ENCODE data around the gene SKP1.

DNA sequence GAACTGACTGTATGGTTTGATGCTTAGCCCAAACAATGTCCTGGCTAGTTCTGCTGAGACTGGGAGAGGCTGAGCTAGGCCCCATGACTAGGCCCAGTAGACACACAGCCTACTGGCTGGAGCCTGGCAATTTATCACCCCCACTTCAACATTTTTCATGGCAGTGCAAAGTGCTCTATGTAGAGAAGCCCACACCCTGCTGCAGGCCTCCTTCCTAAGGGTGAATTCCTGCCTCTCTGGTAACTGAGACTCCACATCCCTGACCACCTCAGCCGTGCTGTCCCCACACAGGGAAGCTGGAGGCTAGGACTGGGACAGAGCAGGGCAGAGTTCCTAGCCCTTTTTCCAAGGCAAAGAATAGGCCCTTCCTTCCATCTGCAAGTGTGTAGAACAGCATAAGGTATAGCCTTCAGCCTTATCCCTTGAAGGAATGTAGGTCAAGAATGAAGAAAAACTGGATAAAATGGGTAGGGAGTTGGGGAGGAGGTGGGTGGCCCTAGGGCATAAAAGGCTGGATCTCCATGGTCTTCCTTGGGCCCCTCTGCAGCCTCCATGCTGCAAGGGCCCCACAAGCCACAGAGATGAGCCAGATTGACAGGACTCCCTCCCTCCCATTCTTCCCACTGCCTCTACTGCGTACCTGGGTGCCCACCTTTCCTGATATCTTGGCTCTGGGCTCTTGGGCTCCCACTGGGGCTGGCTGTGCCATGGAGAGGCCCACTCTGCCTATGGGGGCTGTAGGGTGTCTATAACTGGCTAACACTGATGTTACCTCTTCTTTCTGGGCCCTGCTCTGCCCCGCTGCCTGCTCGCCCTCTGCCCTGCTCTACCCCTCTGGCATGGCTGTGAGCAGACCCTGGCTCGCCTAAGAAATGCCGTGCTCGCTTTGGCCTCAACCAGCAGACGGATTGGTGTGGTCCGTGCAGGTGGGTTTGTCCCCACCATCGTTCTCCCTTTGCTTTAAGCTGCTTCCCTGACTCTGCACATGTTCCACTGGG, 32.5 kb downstream of the SKP1 start:
- TF ChIP-seq, protein P1, sequence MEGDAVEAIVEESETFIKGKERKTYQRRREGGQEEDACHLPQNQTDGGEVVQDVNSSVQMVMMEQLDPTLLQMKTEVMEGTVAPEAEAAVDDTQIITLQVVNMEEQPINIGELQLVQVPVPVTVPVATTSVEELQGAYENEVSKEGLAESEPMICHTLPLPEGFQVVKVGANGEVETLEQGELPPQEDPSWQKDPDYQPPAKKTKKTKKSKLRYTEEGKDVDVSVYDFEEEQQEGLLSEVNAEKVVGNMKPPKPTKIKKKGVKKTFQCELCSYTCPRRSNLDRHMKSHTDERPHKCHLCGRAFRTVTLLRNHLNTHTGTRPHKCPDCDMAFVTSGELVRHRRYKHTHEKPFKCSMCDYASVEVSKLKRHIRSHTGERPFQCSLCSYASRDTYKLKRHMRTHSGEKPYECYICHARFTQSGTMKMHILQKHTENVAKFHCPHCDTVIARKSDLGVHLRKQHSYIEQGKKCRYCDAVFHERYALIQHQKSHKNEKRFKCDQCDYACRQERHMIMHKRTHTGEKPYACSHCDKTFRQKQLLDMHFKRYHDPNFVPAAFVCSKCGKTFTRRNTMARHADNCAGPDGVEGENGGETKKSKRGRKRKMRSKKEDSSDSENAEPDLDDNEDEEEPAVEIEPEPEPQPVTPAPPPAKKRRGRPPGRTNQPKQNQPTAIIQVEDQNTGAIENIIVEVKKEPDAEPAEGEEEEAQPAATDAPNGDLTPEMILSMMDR (IDR thresholded peaks at IDR 0.05): no peak
- no peak for TF ChIP-seq POLR2A (IDR thresholded peaks at IDR 0.05)
